Endothelial cell of umbilical vein (primary cell): Measurements from ENCODE around the gene BET1L.

Source experiments
- EZH2 ChIP-seq: IDR thresholded peaks from 2 replicates; pipeline ENCODE4 v1.6.1; 2012; ENCODE audit warnings: borderline replicate concordance, low read depth, mild to moderate bottlenecking, moderate library complexity, low read length, inconsistent platforms; ENCODE audit not compliant: severe bottlenecking
- GATA2 ChIP-seq: IDR thresholded peaks from 2 replicates; pipeline ENCODE4 v1.7.0; 2011; ENCODE audit warnings: low read depth, mild to moderate bottlenecking, moderate library complexity, mixed read lengths, low read length; ENCODE audit not compliant: insufficient read length, insufficient read depth
- JUN ChIP-seq: IDR thresholded peaks from 2 replicates; pipeline ENCODE4 v1.6.1; 2011; ENCODE audit warnings: borderline replicate concordance, low read depth; ENCODE audit not compliant: insufficient read length, insufficient read depth
- POLR2A ChIP-seq: IDR thresholded peaks from 2 replicates; pipeline ENCODE4 v1.6.1; 2012; ENCODE audit warnings: low read depth, mild to moderate bottlenecking, control low read depth, low read length
- POLR2AphosphoS5 ChIP-seq: IDR thresholded peaks from 2 replicates; pipeline ENCODE4 v1.6.1; 2012; ENCODE audit warnings: low read depth, mild to moderate bottlenecking, control low read depth, low read length, moderate library complexity; ENCODE audit not compliant: insufficient read depth
- TF ChIP-seq, protein P1 (sequence below), 2 donors: IDR thresholded peaks; 1 replicate in 1 of 2; 2 replicates in 1 of 2; pipeline ENCODE4 v1.5.1; 2011; ENCODE audit warnings: low read length in 2 of 2, mild to moderate bottlenecking in 2 of 2, moderate library complexity in 2 of 2, control low read depth in 1 of 2, inconsistent platforms in 1 of 2, low read depth in 1 of 2; ENCODE audit not compliant: insufficient read depth in 1 of 2; ENCODE audit errors: extremely low read depth in 1 of 2

DNA sequence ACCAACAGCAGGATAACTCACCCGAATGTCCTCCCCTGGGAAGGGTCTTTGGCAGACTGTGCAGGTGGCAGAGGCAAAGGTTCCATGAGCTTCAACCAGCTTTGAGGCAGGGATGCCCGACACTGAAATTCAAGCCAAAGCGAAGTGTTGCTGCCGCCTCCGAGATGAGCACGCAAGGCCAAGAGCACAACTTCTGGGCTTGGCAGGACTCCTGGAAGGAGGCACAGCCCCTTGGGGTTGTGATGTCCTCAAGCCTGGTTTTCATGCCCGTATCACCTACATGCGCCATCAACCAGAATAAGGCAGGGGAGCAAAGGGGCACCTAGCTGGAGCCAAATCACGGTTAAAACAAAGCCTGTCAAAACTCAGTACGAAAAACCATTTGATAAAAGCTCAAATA is 23.2 kb upstream of the BET1L start:
- TF ChIP-seq, protein P1, sequence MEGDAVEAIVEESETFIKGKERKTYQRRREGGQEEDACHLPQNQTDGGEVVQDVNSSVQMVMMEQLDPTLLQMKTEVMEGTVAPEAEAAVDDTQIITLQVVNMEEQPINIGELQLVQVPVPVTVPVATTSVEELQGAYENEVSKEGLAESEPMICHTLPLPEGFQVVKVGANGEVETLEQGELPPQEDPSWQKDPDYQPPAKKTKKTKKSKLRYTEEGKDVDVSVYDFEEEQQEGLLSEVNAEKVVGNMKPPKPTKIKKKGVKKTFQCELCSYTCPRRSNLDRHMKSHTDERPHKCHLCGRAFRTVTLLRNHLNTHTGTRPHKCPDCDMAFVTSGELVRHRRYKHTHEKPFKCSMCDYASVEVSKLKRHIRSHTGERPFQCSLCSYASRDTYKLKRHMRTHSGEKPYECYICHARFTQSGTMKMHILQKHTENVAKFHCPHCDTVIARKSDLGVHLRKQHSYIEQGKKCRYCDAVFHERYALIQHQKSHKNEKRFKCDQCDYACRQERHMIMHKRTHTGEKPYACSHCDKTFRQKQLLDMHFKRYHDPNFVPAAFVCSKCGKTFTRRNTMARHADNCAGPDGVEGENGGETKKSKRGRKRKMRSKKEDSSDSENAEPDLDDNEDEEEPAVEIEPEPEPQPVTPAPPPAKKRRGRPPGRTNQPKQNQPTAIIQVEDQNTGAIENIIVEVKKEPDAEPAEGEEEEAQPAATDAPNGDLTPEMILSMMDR (IDR thresholded peaks at IDR 0.05; ENCODE audit: extremely low read depth in 1 of 2, insufficient read depth in 1 of 2, low read depth in 1 of 2, low read length in 2 of 2), result no peak
- TF ChIP-seq POLR2A, result no peak
- no peak for TF ChIP-seq EZH2
- no peak for TF ChIP-seq POLR2AphosphoS5
- no peak for TF ChIP-seq JUN
- no peak for TF ChIP-seq GATA2
